ENCODE measurements around the gene SNUPN. TPM values are rescaled to one million over a fixed set of nuclear protein-coding genes. Genes with fewer than 3 reads are reported as not detected.
"Not testable (repeated sequence)": the region's sequence is repeated elsewhere in the genome, so short reads cannot be mapped to it uniquely, and the experiment has no call there.

SNUPN gene
- total RNA-seq, 1 donor from 2014 or later: 37.3 TPM

GRCh38 chr15:75583701-75584100 is 41.8 kb downstream of the SNUPN start:
- no peak for DNase-seq (ENCODE audit: low read depth)

- not testable (repeated sequence) for DNase-seq (ENCODE audit: low read depth)
Measured at GRCh38 chr15:75582943-75583342, 42.6 kb downstream of the SNUPN start.

- peak; percentile 33 for DNase-seq (ENCODE audit: low read depth)
Measured at GRCh38 chr15:75578948-75579920, 46.3 kb downstream of the SNUPN start, which contains the start of gene PTPN9. Gene PTPN9, minus strand, starts transcription at chr15:75579315. Its CDS starts 539 bp downstream, at chr15:75578776.

GRCh38 chr15:75578173-75578947 is 47.2 kb downstream of the SNUPN start:
- DNase-seq (ENCODE audit: low read depth): no peak

DNA sequence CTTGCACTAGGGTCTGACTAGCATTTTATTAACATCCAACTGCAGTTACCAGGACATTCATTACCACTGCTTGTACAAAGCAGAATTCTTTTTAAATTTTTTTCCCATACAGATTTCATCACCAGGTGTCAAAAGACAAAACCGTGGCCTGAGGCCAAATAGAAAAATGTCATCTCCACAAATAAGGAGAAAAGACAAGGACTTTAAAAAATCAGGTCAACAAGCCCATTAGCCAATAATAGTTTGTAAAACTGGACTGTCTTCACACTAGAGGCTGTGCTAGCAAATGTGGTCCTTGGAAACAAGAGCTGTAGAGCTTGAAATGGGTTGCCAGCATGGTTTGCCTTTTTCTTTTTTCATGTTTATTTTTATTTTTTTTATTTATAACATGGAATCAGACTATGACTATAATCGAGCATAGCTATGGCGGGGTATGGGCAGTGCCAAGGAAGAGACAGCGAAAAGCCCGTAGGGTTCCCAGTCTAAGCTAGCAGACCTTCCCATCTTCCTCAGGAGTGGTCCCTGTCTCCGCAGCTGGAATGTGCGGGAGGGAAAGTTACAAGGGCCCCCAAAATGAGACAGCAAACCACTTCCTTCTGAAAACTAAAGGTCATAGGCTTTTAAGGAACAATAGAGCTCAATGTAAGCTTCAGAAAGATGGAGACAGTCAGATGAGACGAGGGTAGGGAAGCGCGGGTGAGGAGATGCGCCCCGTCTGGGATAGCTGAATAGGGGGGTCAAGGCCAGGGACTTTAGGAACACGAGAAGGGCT is 47.9 kb downstream of the SNUPN start:
- peak; percentile 15 for DNase-seq (ENCODE audit: low read depth)

DNA sequence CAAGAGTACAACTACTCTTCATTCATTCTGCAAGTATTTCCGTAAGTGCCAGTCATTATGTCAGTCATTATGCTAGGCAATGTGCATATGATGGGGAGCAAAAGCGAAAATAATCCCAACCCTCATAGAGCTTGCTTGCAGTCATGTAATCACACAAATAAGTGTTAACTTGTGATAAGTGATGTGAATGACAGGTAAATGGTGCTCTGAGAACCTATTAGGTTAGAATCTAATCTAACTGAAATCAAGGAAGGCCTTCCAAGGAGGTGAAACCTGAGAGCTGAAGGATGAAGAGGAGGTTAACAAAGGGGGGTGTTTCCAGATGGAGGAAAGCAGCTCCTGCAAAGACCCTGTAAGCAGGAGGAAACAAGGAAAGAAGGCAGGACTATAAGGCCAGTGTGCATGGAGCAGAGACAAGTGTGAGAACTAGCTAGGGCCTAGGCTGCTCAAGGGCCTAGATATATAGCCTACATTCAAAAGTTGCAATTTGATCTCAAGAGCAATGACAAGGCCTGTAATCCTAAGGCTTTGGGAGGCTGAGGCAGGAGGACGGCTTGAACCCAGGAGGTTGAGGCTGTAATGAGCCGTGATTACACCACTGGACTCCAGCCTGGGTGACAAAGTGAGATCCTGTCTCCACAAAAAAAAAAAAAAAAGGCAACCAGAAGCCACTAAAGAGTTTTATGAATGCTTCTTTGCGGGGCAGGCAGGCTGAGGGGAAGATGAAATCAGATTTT is 51.7 kb downstream of the SNUPN start:
- no peak for DNase-seq (ENCODE audit: low read depth)

GRCh38 chr15:75570126-75570845 is 55.2 kb downstream of the SNUPN start:
- DNase-seq (ENCODE audit: low read depth): no peak

- no peak for DNase-seq (ENCODE audit: low read depth)
Measured at GRCh38 chr15:75565062-75565970, 60.2 kb downstream of the SNUPN start.

- no peak for DNase-seq (ENCODE audit: low read depth)
Measured at GRCh38 chr15:75561888-75562287, 63.6 kb downstream of the SNUPN start.

GRCh38 chr15:75559360-75559759 is 66.2 kb downstream of the SNUPN start:
- DNase-seq (ENCODE audit: low read depth): not testable (repeated sequence)

- DNase-seq (ENCODE audit: low read depth): not testable (repeated sequence)
Measured at GRCh38 chr15:75558955-75559354, 66.6 kb downstream of the SNUPN start.

DNA sequence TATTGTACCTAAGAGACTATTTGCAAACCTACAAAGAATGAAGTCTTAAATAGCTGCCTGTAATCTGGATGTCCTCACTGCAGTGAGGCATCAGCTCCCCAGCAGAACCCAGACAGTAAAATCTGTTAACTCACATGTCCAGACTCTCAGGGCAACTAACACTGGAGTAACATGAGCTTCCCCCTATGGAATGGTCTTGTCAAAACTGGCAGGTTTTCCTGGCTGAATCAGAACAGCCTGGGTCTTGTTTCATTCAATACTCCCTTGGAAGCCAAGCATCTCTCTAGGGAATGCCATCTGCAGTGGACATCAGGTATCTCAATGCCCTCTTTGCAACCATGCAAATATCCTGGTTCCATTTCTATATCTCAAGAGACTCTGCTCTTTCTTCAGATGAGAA is 70.8 kb downstream of the SNUPN start:
- no peak for DNase-seq (ENCODE audit: low read depth)

DNA sequence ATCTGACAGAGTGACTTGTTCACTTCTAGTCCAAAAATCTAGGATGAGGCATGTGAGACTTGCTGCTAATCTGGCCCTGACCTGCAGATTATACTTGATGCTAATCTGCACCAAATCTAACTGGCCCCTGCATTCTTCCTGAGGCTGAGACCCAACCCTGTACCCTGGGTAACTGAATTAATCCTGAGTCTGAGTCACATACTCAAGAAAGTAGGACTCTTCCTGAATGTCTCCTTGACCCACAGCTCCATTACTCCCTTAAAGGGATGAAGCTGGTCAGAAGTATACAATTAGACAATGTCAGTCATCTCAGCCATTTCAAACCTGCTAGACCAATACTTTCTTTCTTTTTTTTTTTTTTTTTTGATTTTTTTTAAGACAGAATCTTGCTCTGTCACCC is 71.9 kb downstream of the SNUPN start:
- no peak for DNase-seq (ENCODE audit: low read depth)

DNA sequence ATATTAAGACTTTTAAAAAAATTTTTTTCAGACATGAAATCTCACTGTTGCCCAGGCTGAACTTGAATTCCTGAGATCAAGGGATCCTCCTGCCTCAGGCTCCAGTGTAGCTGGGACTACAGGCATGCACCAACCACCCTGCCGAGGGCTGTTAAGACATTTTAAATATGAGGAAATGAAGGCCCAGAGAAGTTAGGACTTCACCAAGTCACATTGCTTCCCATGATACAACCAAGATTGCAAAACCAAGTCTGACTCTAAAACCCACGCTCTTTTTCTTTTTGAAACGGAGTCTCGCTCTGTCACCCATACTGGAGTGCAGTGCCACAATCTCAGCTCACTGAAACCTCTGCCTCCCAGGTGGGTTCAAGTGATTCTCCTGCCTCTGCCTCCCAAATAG is 74.4 kb downstream of the SNUPN start:
- peak; percentile 25 for DNase-seq (ENCODE audit: low read depth)

Other genes with a start within 250 kb of the SNUPN start
- 18.8 and 66.0 TPM in 2 replicates for gene SIN3A, start 174.0 kb downstream of the SNUPN start, total RNA-seq
- gene PTPN9, start 46.4 kb downstream of the SNUPN start, total RNA-seq: 28.5 and 37.0 TPM in 2 replicates
- 88.0 and 103 TPM in 2 replicates for gene IMP3, start 14.5 kb upstream of the SNUPN start, total RNA-seq
- gene SNX33, start 22.2 kb upstream of the SNUPN start, total RNA-seq: 8.2 and 21.6 TPM in 2 replicates
- gene CSPG4, start 87.1 kb upstream of the SNUPN start, total RNA-seq: 0.35 TPM in 2 replicates
- 84.3 and 87.0 TPM in 2 replicates for gene UBE2Q2, start 217.7 kb upstream of the SNUPN start, total RNA-seq